ENCODE results near the gene NUP43.
A peak's percentile ranks its signal among the peaks of the same experiment; 100 is the strongest.
"Not testable (repeated sequence)": the region's sequence is repeated elsewhere in the genome, so short reads cannot be mapped to it uniquely, and the experiment has no call there.

The NUP43 gene

DNA sequence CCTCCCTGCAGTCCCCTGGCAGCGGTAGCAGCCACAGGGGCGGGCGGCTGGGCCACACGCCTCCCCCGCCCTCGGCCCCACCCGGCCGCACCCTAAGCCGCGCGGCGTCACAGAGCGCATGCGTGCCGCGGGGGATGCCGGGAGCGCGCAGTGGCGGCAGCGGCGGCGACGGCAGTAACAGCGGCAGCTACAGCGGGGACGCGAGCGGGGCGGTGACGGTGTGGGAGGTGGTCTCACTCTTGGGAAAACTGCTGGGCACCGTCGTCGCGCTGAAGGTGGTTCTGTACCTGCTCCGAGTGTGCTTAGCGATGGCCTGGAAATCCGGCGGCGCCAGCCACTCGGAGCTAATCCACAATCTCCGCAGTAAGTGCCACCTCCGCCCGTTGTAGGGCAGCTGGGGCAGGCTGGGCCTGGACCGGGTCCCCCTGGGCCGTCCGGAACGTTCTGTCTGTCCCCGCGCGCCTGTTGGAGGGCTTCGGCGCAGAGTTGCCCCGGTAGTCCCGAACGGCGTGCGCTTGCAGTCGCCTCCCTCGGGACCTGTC, 3.3 kb upstream of the NUP43 start, which contains the start of gene PCMT1:
Gene PCMT1 (plus strand): TSS at position 148 of the 542 bp plus-strand sequence. CDS start 161 bp downstream, at position 309.
- DNase-seq = peak; percentile 91

DNA sequence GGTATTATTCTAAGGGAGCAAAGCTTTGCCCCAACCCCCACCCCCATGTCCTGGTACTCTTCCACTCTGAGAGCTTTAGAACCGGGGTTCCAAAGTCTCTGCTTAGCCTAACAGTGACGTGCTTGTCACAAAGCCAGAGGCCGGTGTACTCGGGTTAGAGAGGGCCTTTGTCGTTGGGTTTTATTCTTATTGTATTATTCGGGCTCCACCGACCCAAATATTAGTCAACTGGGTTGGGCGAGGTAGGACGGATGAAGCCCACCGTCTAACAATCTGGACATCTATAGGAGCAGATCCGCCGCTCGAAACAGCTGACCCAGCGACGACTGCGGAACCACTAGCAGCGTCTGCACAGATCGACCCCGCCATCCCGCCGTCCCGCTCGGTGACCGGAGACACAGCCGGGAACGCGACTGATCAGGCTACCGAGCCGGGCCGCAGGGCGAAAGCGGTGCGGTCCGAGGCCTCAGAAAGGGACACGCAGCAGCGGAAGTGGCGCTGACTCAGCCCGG, 2.8 kb upstream of the NUP43 start:
- DNase-seq = not testable (repeated sequence)

GRCh38 chr6:149745252-149745651, 1.1 kb downstream of the NUP43 start:
- DNase-seq = not testable (repeated sequence)

DNA sequence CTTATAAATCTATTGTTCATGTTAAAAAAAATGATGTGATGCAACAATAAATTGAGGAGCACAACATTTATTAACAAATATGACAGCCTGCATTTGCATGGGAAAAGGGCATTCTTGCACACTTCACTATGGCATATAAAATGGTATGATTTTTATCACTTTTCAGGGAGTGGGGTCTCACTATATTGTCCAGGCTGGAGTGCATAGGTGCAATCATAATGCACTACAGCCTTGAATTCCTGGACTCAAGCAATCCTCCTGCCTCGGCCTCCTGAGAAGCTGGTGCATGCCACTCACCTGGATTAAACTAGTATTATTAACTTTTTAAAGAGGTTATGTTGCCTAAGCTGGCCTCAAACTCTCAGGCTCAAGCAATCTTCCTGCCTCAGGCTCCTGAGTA, 11.4 kb downstream of the NUP43 start:
- DNase-seq = no peak

DNA sequence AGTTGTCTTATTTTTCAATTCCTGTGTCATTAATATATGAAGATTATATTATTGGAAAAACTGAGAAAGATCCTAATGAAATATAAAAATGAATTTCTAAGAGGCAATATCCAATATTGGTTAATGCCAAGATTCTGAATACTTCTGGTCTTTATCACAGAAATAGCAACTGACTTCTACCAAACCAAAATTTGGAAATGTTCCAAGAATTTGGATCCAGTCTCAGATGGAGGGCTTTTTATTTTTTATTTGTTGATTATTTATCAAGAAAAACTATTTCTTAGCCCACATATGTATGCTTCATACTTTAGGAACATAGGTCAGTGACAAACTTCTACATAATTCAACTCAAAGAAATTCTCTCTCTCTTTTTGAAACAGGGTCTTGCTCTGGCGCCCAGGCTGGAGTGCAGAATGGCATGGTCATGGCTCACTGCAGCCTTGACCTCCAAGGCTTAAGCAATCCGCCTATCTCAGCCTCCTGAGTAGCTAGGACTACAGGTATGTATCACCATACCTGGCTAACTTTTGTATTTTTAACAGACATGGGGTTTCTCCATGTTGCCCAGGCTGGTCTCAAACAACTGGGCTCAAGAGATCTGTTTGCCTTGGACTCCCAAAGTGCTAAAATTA, 13.1 kb downstream of the NUP43 start:
- DNase-seq = no peak

DNA sequence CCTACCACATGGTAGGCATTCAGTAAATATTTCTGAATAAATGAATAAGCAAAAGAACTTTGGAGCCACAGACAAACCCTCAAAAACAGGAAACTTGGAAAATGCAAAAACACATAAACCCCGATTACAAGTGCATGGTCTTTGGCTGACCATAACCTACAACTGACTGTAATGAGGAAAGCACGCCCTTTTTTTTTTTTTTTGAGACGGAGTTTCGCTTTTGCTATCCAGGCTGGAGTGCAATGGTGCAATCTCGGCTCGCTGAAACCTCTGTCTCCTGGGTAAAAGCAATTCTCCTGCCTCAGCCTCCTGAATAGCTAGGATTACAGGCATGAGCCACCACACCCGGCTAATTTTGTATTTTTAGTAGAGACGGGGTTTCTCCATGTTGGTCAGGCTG, 16.5 kb downstream of the NUP43 start:
- DNase-seq = no peak

DNA sequence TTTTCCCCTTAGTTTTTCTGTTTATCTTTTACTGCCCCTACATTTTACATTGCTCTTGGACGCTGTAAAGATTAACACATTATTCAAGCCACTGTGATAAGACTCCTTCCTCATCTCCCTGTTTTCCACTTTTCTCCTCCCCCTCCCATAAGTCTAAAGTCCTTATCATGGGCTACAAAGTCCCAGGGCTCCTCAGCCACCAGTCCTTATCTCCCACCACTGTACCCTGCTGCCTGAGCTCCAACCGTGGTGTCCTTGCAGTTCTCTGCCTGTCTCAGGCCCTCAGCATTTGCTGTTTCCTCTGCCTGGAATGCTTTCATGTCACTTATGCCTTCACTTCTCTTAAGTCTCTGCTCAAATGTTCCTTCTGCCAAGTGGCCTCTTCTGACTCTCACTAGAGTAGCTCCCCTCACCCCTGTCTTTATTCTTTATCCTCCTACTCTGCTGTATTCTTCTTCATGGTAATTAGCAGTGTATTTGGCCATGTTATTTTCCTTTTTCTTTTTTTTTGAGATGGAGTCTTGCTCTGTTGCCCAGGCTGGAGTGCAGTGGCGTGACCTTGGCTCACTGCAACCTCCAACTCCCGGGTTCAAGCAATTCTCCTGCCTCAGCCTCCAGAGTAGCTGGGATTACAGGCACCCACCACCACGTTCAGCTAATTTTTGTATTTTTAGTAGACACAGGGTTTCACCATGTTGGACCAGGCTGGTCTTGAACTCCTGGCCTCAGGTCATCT, 17.7 kb downstream of the NUP43 start:
- no peak for DNase-seq

DNA sequence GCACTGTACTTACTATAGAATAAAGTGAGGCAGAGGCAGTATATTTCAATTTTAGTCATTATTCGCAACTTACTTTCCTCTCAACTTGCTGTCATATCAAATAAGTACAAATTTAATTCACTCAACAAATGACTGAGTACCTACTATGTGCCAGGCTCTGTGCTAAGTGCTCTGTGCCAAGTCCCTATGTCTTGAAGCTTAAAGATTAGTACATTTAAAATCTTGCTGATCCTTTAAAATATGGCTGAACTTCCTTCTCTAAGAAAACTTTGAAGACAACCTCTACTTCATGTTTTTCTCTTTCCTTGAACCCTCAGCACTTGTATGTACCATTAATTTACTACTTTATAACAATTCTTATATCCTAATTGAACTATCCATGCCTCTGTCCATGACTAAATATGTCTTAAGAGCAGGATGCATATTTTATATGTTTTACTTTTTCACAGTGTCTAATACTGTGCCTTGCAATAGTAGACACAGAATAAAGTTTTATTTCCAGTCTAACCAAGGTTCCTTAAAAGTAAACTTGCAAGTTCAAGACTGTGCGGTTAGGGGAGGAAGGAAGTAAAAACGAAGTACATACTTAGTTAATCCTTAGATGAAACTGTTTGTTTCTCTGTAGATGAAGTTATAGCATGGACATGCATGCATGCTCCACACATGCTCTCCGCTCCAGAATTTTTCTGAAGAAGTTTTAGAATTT, 18.4 kb downstream of the NUP43 start:
- no peak for DNase-seq

DNA sequence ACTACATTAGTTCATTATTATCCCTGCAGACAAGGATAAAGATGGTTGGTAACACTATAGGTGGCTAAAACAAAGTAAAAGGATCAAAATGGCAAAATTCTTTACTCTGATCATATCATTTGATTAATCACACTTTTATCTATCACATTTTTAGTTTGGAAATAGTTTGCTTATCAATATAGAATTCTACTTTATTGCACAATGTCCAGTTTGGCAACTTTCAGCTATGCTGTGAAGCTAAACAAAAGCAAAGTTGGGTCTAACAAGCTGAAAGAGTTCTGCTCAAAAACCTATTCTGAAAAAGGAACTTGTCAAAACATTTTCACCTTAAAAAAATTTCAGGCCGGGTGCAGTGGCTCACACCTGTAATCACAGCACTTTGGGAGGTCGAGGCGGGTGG, 20.5 kb downstream of the NUP43 start:
- DNase-seq = no peak

DNA sequence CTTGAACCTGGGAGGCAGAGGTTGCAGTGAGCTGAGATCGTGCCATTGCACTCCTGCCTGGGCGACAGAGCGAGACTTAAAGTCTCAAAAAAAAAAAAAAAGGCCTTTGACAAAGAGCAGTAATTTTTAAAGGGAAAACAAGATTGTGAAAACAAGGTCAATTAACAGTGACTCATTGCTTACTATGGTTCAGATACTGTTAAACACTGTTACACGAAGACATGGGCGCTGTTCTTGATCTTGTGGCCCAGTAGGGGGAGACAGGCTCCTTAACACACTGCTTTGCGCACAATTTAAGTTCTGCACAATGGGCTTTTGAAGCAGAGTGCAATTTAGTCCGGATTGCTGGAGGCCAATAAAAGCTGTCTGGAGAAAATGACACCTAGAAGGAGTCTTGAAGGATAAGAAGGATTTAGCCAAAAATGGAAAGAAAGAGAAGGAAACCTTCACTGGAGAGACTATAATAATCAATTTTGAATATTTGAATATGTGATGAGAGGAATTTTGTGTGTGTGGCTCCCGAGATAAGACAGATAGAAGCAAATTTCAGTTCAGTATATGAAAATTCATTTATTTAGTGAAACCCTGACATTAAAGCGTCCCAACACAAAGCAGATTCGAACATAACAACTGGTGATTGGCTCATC, 22.4 kb downstream of the NUP43 start:
- DNase-seq = no peak

DNA sequence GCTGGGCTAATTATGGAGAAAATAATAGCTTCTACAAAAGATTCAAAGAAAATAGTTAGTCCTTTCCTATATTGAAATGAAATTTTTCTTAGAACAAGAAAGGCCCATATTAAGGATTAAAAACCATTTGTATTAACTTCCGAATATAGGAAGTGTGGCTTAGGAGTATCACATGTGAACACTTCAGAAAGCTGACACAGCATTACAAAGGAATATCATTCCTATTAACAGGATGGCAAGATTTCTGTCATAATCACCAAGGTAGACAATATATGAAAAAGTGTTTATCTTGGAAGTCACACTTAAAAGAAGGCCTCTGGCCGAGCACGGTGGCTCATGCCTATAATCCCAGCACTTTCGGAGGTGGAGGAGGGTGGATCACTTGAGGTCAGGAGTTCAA, 23.1 kb downstream of the NUP43 start:
- DNase-seq = no peak

- no peak for DNase-seq
Measured at GRCh38 chr6:149719531-149719930, 26.8 kb downstream of the NUP43 start.

DNA sequence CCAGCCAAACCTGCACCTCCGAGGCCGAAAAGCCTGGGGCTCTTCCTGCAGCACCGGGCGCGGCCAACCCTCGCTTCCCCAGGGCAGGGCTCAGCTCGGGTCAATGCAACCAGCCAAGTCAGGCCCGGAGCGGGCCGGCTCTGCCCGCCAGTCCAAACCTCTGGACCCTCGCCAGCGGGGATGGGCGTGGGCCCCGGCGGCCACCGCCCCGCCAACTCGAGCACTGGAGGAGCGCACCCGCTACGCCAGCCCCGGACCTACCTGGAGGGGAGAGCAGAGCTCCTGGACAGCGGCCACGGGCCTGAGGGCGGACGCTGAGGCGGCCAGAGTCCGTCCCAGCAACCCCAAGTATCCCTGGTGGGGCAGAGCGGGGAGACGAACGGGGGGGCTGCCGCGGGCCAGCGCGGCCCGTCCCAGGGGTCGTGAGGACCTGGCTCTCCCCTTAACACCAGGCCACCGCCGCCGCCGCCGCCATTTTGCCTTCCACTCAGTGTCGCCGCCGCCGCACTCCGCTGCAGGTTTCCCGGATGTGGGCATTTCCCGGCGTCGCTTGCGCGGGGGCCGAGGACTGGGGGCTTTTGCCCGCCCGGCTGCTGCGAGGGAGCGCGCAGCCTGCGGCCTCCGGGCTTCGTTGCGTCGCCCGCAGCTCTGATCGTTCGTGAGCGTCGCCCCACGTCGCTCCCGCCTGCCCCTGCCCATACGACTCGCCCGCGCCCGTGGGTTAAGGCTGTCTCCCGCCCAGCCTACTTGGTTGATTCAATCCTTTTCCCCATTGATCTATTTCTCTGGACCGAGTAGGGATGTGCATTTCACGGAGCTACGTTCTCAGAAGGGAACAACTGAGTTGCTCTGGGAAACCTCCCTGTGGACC, 28.5 kb downstream of the NUP43 start, which contains the start of gene LATS1:
Gene LATS1 (minus strand): TSS at position 514 of the 871 bp plus-strand sequence. CDS start 15,975 bp downstream, outside the sequence.
- DNase-seq = peak; percentile 99

DNA sequence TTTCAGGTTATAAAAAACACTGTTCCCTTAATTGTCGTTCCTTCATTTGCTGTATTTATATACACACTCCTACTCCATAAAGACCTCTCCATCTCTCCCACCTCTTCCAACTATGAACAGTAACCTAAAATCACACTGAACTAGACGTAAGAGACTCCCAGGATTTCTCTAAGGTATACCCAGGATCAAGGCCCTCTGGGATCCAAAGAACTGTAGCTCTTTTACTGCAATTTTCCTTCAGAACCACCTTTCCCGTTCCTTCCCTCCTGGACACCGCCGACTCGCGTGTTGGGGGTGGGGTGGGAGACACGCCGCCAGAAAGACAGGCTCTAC, 29.1 kb downstream of the NUP43 start:
- no peak for DNase-seq

- no peak for DNase-seq
Measured at GRCh38 chr6:149716181-149716963, 30.0 kb downstream of the NUP43 start.

GRCh38 chr6:149714442-149714841, 31.9 kb downstream of the NUP43 start:
- DNase-seq = no peak

- DNase-seq = no peak
Measured at GRCh38 chr6:149711711-149712110, 34.6 kb downstream of the NUP43 start.

- no peak for DNase-seq
Measured at GRCh38 chr6:149701714-149702113, 44.6 kb downstream of the NUP43 start.

- DNase-seq = no peak
Measured at GRCh38 chr6:149699150-149699549, 47.2 kb downstream of the NUP43 start.

DNA sequence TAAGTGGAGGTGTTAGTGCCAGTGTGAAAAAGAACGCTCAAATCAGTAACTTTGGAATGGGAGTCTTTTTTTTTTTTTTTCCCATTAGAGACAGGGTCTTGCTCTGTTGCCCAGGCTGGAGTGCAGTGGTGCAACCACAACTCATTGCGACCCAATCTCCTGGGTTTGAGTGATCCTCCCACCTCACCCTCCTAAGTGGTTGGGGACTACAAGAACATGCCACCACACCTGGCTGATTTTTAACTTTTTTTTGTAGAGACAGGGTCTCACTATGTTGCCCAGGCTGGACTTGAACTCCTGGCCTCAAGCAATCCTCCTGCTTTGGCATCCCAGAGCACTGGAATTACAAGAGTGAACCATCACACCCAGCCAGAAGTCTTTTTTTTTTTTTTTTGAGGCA, 48.2 kb downstream of the NUP43 start:
- DNase-seq = no peak

DNA sequence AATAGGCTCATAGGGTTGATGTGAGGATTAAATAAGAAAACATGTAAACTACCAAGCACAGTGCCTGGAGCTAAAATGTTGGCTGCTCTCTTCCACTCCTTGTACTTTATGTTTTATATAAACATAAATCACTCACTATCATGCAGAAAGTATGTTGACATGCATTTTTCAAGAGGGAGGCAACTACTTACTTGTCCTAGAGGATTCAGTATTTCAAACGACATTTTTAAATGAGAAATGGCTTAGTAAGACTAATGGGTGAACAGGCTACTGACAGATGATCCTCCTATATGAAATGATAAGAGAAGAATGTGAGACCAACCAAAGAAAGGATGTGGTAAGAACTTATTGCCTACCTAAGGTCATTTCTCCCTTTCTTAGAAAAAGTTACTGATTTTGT, 49.4 kb downstream of the NUP43 start:
- DNase-seq = no peak

Measured in right kidney (tissue), 1 donor.